Neural progenitor cell (in vitro differentiated cells): ENCODE data around the gene ARHGAP24. TPM values are rescaled to one million over a fixed set of nuclear protein-coding genes. Genes with fewer than 3 reads are reported as not detected.

Source experiments
- DNase-seq: peaks from one replicate; pipeline ENCODE4 v3.0.0-alpha.2; 2016; ENCODE audit warnings: low spot score
- H2AFZ ChIP-seq: fragments of 200-600 bp; sonication (generic); replicated peaks from 2 replicates; pipeline ENCODE4 v1.6.1; 2016; ENCODE audit warnings: antibody characterized with exemption
- H3F3A ChIP-seq: fragments of 200-600 bp; sonication (generic); 2 replicates; pipeline ENCODE4 v1.6.1; 2016; ENCODE audit warnings: antibody characterized with exemption, low read depth
- H3K27ac ChIP-seq: fragments of 200-600 bp; sonication (generic); 2 replicates; pipeline ENCODE4 v1.5.1; 2016; ENCODE audit warnings: mild to moderate bottlenecking
- H3K27me3 ChIP-seq: fragments of 200-600 bp; sonication (generic); 2 replicates; pipeline ENCODE4 v1.6.1; 2016; ENCODE audit warnings: mild to moderate bottlenecking, moderate library complexity
- H3K36me3 ChIP-seq: fragments of 200-600 bp; sonication (generic); 2 replicates; pipeline ENCODE4 v1.5.1; 2016
- H3K4me1 ChIP-seq: fragments of 200-600 bp; sonication (generic); 2 replicates; pipeline ENCODE4 v1.6.1; 2016; ENCODE audit warnings: mixed run types
- H3K4me2 ChIP-seq: fragments of 200-600 bp; sonication (generic); 2 replicates; pipeline ENCODE4 v1.6.1; 2016
- H3K4me3 ChIP-seq: fragments of 200-600 bp; sonication (generic); 2 replicates; pipeline ENCODE4 v1.5.1; 2016
- H3K79me2 ChIP-seq: fragments of 200-600 bp; sonication (generic); 2 replicates; pipeline ENCODE4 v1.6.1; 2016; ENCODE audit warnings: low read depth
- H3K9ac ChIP-seq: fragments of 200-600 bp; sonication (generic); 2 replicates; pipeline ENCODE4 v1.6.1; 2016
- H3K9me3 ChIP-seq: fragments of 200-600 bp; sonication (generic); 2 replicates; pipeline ENCODE4 v1.5.1; 2016; ENCODE audit warnings: low read depth
- H4K20me1 ChIP-seq: fragments of 200-600 bp; sonication (generic); 2 replicates; pipeline ENCODE4 v1.6.1; 2016; ENCODE audit warnings: low read depth
- H3K27ac Mint-ChIP-seq: 3 replicates; pipeline ENCODE4 v1.8.0; 2021; ENCODE audit warnings: mixed read lengths
- H3K27me3 Mint-ChIP-seq: 2 replicates; pipeline ENCODE4 v1.8.0; 2022; ENCODE audit warnings: low read depth, mild to moderate bottlenecking, inconsistent platforms, moderate library complexity, mixed read lengths; ENCODE audit not compliant: insufficient read depth
- H3K36me3 Mint-ChIP-seq: 3 replicates; pipeline ENCODE4 v1.8.0; 2021; ENCODE audit warnings: mixed read lengths
- H3K4me1 Mint-ChIP-seq: 3 replicates; pipeline ENCODE4 v1.8.0; 2021; ENCODE audit warnings: mixed read lengths
- H3K4me3 Mint-ChIP-seq: 3 replicates; pipeline ENCODE4 v1.8.0; 2021; ENCODE audit warnings: mild to moderate bottlenecking, moderate library complexity, mixed read lengths
- H3K9me3 Mint-ChIP-seq: 3 replicates; pipeline ENCODE4 v1.8.0; 2020; ENCODE audit warnings: mixed read lengths
- EZH2 ChIP-seq: fragments of 200-600 bp; sonication (generic); IDR thresholded peaks from 2 replicates; pipeline ENCODE4 v1.6.1; 2017; ENCODE audit warnings: antibody characterized with exemption, mild to moderate bottlenecking, moderate library complexity
- EZH2phosphoT487 ChIP-seq: fragments of 200-600 bp; sonication (generic); IDR thresholded peaks from 2 replicates; pipeline ENCODE4 v1.6.1; 2017; ENCODE audit warnings: antibody characterized with exemption
- total RNA-seq: library from RNA; depleted of rRNA; stranded (reverse); fragments of >200 nt; gene quantifications from 2 replicates; pipeline ENCODE4 v1.2.3, GENCODE V29; 2015; ENCODE audit warnings: low replicate concordance
- TF ChIP-seq, protein P1 (sequence below): fragments of 200-600 bp; sonication (generic); IDR thresholded peaks from 2 replicates; pipeline ENCODE4 v1.5.1; 2017; ENCODE audit warnings: antibody characterized with exemption, mild to moderate bottlenecking

Gene ARHGAP24
- total RNA-seq, 1 donor from 2014 or later = 2.2 TPM

DNA sequence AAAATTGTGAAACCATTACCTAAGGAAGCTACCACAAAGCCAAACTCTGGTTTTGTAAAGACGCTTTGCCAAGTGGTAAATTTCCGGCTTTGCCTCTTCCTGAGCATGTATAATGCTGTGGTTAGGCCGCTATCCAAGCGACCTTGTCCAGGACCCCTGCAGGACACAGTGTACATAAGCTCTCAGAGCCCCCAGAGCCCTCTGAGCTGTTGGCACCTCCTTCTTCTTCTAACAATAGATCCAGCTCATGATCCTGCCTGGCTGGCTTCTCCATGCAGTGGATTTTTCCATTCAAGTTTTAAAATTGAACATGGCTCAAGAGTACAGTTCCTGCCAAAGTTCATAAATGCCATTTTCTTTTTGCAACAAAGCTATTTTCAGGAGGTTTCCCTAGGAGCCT is 558.2 kb downstream of the ARHGAP24 start:
- Histone ChIP-seq H3K4me2 (no peak overlapping the region), H3K9ac (no peak overlapping the region)

DNA sequence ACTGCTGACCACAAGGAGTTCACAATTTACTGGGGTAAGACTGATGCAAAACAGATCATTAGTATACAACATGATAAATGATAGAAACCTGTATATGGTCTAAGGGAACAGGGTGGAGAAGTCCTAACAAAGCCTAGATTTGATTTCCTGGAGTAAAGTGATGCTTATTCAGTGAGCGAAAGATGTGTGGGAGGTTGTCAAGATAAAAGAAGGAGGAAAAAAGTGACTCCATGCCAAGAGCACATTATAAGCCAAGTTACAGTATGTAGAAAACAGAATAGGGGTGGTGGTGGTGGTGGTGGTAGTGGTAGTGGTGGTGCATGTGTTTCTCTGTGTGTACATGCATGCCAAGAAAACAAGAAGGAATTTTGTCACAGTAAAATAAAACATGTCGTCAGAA is 559.7 kb downstream of the ARHGAP24 start:
- Mint-ChIP-seq H3K4me1 (peaks cover 17% of the 10 kb centered on the region), H3K9me3 (no peaks in the 10 kb centered on the region), H3K4me3 (no peak overlapping the region), H3K27ac (no peak overlapping the region), H3K27me3 (no peaks in the 10 kb centered on the region), H3K36me3 (peaks cover 26% of the 10 kb centered on the region)
- Histone ChIP-seq H3F3A (no peaks in the 10 kb centered on the region), H3K27me3 (no peaks in the 10 kb centered on the region), H3K79me2 (no peaks in the 10 kb centered on the region), H4K20me1 (no peaks in the 10 kb centered on the region), H3K9ac (no peak overlapping the region), H3K4me1 (no peaks in the 10 kb centered on the region), H3K4me2 (no peak overlapping the region), H3K4me3 (no peak overlapping the region), H3K36me3 (peaks cover 5% of the 10 kb centered on the region), H3K9me3 (no peaks in the 10 kb centered on the region), H3K27ac (no peak overlapping the region), H2AFZ (no peak overlapping the region)
- DNase-seq = no peak
- TF ChIP-seq EZH2phosphoT487 = no peak
- TF ChIP-seq, protein P1, sequence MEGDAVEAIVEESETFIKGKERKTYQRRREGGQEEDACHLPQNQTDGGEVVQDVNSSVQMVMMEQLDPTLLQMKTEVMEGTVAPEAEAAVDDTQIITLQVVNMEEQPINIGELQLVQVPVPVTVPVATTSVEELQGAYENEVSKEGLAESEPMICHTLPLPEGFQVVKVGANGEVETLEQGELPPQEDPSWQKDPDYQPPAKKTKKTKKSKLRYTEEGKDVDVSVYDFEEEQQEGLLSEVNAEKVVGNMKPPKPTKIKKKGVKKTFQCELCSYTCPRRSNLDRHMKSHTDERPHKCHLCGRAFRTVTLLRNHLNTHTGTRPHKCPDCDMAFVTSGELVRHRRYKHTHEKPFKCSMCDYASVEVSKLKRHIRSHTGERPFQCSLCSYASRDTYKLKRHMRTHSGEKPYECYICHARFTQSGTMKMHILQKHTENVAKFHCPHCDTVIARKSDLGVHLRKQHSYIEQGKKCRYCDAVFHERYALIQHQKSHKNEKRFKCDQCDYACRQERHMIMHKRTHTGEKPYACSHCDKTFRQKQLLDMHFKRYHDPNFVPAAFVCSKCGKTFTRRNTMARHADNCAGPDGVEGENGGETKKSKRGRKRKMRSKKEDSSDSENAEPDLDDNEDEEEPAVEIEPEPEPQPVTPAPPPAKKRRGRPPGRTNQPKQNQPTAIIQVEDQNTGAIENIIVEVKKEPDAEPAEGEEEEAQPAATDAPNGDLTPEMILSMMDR = no peak
- TF ChIP-seq EZH2 = no peak

More for the DNA sequence above, 558.2 kb downstream of the ARHGAP24 start:
- DNase-seq = no peak
- H3K36me3 Mint-ChIP-seq = peaks cover 28% of the 10 kb centered on the region
- no peaks in the 10 kb centered on the region for H3K9me3 ChIP-seq
- no peaks in the 10 kb centered on the region for H3K79me2 ChIP-seq
- no peaks in the 10 kb centered on the region for H4K20me1 ChIP-seq
- H3K4me1 ChIP-seq = no peaks in the 10 kb centered on the region
- no peak overlapping the region for H2AFZ ChIP-seq
- H3K27me3 Mint-ChIP-seq = no peaks in the 10 kb centered on the region
- TF ChIP-seq EZH2 (no peak), EZH2phosphoT487 (no peak)
- TF ChIP-seq, protein P1 = no peak
- peaks cover 5% of the 10 kb centered on the region for H3K36me3 ChIP-seq
- no peak overlapping the region for H3K4me3 Mint-ChIP-seq
- no peak overlapping the region for H3K27ac Mint-ChIP-seq
- H3K4me1 Mint-ChIP-seq = peaks cover 19% of the 10 kb centered on the region
- peaks cover 2% of the 10 kb centered on the region for H3F3A ChIP-seq
- no peak overlapping the region for H3K27ac ChIP-seq
- H3K27me3 ChIP-seq = no peaks in the 10 kb centered on the region
- no peaks in the 10 kb centered on the region for H3K9me3 Mint-ChIP-seq
- H3K4me3 ChIP-seq = no peak overlapping the region

GRCh38 chr4:86035688-86036087 is 560.7 kb downstream of the ARHGAP24 start:
- Histone ChIP-seq H3K4me1 (no peaks in the 10 kb centered on the region), H3K79me2 (no peaks in the 10 kb centered on the region), H4K20me1 (no peaks in the 10 kb centered on the region), H3F3A (no peaks in the 10 kb centered on the region), H3K4me2 (no peak overlapping the region), H2AFZ (no peak overlapping the region), H3K27ac (no peak overlapping the region), H3K9me3 (no peaks in the 10 kb centered on the region), H3K9ac (no peak overlapping the region), H3K4me3 (no peak overlapping the region), H3K27me3 (no peaks in the 10 kb centered on the region), H3K36me3 (peaks cover 13% of the 10 kb centered on the region)
- peaks cover 33% of the 10 kb centered on the region for H3K36me3 Mint-ChIP-seq
- no peak for DNase-seq
- no peaks in the 10 kb centered on the region for H3K9me3 Mint-ChIP-seq
- H3K27ac Mint-ChIP-seq = no peak overlapping the region
- TF ChIP-seq EZH2 (no peak), EZH2phosphoT487 (no peak)
- peaks cover 17% of the 10 kb centered on the region for H3K4me1 Mint-ChIP-seq
- no peak overlapping the region for H3K4me3 Mint-ChIP-seq
- no peaks in the 10 kb centered on the region for H3K27me3 Mint-ChIP-seq

GRCh38 chr4:86036736-86037135 is 561.8 kb downstream of the ARHGAP24 start:
- Histone ChIP-seq H2AFZ (no peak overlapping the region), H3K36me3 (peaks cover 15% of the 10 kb centered on the region), H4K20me1 (no peaks in the 10 kb centered on the region), H3K27ac (no peak overlapping the region), H3K9ac (no peak overlapping the region), H3K4me1 (no peaks in the 10 kb centered on the region), H3K79me2 (no peaks in the 10 kb centered on the region), H3K9me3 (no peaks in the 10 kb centered on the region), H3F3A (no peaks in the 10 kb centered on the region), H3K4me3 (no peak overlapping the region), H3K27me3 (no peaks in the 10 kb centered on the region), H3K4me2 (no peak overlapping the region)
- Mint-ChIP-seq H3K4me1 (peaks cover 17% of the 10 kb centered on the region), H3K27me3 (no peaks in the 10 kb centered on the region), H3K36me3 (peaks cover 36% of the 10 kb centered on the region), H3K9me3 (peaks cover 5% of the 10 kb centered on the region), H3K27ac (no peak overlapping the region), H3K4me3 (no peak overlapping the region)
- TF ChIP-seq EZH2 (no peak), EZH2phosphoT487 (no peak)
- TF ChIP-seq, protein P1 = no peak
- DNase-seq = no peak
